GM12892 (cell line): ENCODE measurements around the gene HP1BP3.

Source experiments
- POLR2A ChIP-seq: IDR thresholded peaks from 2 replicates; pipeline ENCODE4 v1.6.1; 2011; ENCODE audit warnings: low read depth, low read length, control low read depth
- POLR2AphosphoS5 ChIP-seq: IDR thresholded peaks from 2 replicates; pipeline ENCODE4 v1.6.1; 2011; ENCODE audit warnings: low read depth, low read length, control low read depth

DNA sequence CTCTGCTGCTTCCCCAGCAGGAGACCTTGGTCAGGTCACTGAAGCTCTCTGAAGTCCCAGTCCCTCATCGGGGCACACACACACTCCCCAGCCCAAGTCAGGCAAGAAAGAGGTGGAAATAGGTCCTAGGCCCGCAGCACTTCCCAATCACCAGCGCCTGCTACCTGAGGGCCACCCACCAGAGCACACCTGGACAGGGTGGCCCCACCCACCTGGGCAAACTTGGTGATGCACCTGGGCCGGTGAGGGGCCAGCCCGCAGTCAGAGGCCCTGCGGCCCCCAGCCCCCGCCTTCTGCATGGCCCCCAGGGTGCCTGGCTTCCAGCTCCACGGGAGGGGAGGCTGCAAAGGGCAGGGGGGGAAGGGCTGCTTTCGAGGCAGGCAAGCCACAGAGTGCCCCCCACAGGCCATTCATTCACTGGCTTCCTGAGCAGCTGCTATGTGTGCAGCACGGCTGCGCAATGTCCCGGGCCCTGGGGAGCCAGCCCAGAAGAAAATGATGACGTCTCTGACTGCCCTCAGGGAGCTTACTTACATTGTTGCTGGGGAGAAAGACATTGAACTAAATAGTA, 59.3 kb downstream of the HP1BP3 start:
- TF ChIP-seq POLR2A (no peak), POLR2AphosphoS5 (no peak)
